ENCODE data around the gene RARB. TPM values are rescaled to one million over a fixed set of nuclear protein-coding genes. Genes with fewer than 3 reads are reported as not detected.

Gene RARB
- total and polyA plus RNA-seq, 3 donors from 2014 or later: 0.63 to 1.5 (median 0.99) TPM

- intact Hi-C loops (cut with DNase I; ENCODE audit: low total_unique reads): no loop called here
- WGBS, 2 donors: 74 to 79% methylated on average over 17 of the region's 17 CpGs
- Histone ChIP-seq H3K9me3 (no peaks in the 10 kb centered on the region), H3K27ac (no peak overlapping the region), H3K4me3 (peak overlapping the region in 1 of 2 donors; percentile 18), H3K27me3 (no peaks in the 10 kb centered on the region), H3K4me1 (no peaks in the 10 kb centered on the region), H3K36me3 (ENCODE audit: low read depth, missing control alignments) (no peaks in the 10 kb centered on the region)
- TF ChIP-seq POLR2A (IDR thresholded peaks at IDR 0.05): no peak
- TF ChIP-seq, protein P1, sequence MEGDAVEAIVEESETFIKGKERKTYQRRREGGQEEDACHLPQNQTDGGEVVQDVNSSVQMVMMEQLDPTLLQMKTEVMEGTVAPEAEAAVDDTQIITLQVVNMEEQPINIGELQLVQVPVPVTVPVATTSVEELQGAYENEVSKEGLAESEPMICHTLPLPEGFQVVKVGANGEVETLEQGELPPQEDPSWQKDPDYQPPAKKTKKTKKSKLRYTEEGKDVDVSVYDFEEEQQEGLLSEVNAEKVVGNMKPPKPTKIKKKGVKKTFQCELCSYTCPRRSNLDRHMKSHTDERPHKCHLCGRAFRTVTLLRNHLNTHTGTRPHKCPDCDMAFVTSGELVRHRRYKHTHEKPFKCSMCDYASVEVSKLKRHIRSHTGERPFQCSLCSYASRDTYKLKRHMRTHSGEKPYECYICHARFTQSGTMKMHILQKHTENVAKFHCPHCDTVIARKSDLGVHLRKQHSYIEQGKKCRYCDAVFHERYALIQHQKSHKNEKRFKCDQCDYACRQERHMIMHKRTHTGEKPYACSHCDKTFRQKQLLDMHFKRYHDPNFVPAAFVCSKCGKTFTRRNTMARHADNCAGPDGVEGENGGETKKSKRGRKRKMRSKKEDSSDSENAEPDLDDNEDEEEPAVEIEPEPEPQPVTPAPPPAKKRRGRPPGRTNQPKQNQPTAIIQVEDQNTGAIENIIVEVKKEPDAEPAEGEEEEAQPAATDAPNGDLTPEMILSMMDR (IDR thresholded peaks at IDR 0.05): peak in 2 of 3 experiments; percentile 36 to 65
- peak; percentile 48 for DNase-seq
Observed at GRCh38 chr3:25441234-25441856, 13.3 kb downstream of the RARB start.

DNA sequence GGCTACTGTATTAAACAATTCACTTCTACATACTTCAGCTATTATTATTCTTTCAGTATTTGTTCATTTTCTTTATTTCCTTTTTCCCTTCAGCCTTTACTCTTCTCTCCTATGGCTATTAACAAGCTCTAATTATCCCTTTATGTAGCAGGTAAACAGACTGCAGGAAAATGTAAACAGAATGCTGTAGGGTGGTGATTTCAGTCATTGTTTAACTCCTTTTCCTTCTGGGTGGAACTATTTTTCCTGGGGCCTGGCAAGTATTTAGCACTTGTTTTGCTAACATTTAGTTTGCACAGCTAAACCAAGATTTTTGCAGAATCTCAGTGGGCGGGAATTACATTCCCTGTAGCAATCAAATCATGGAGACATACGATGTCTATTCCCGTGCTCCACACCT, 14.4 kb downstream of the RARB start:
- H3K36me3 ChIP-seq (ENCODE audit: low read depth, missing control alignments): no peaks in the 10 kb centered on the region
- TF ChIP-seq, protein P1 (IDR thresholded peaks at IDR 0.05): no peak
- TF ChIP-seq POLR2A (IDR thresholded peaks at IDR 0.05): no peak
- H3K9me3 ChIP-seq: no peaks in the 10 kb centered on the region
- no peaks in the 10 kb centered on the region for H3K27me3 ChIP-seq
- H3K4me1 ChIP-seq: no peaks in the 10 kb centered on the region
- intact Hi-C loops (cut with DNase I; ENCODE audit: low total_unique reads): no loop called here
- H3K27ac ChIP-seq: no peak overlapping the region
- H3K4me3 ChIP-seq: no peak overlapping the region
- 78 to 79% methylated on average over 3 of the region's 3 CpGs for WGBS, 2 donors
- no peak for DNase-seq

DNA sequence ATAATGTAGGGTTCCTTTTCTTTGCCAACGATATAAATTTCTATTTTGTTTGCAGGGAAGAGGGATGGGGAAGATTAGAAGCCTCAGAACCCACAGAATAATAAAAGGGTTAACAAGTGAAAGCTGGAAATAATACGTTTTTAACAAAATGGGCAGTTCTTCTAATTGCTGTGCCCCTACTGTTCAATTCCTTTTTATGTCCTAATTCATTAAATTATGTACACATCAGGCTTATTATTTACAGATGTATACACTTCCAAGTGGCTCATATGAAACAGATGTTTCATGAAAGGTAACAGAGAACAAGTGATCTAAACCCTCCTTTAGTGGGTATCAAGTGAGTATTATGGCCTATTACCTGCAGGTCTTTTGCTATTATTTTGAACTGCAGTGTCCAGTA, 16.2 kb downstream of the RARB start:
- Histone ChIP-seq H3K9me3 (no peaks in the 10 kb centered on the region), H3K36me3 (ENCODE audit: low read depth, missing control alignments) (no peaks in the 10 kb centered on the region), H3K27ac (no peak overlapping the region), H3K27me3 (no peaks in the 10 kb centered on the region), H3K4me1 (no peaks in the 10 kb centered on the region), H3K4me3 (no peak overlapping the region)
- intact Hi-C loops (cut with DNase I; ENCODE audit: low total_unique reads): no loop called here
- DNase-seq: no peak
- TF ChIP-seq, protein P1 (IDR thresholded peaks at IDR 0.05): no peak
- WGBS, 2 donors: 64 to 66% methylated on average over 2 of the region's 2 CpGs

DNA sequence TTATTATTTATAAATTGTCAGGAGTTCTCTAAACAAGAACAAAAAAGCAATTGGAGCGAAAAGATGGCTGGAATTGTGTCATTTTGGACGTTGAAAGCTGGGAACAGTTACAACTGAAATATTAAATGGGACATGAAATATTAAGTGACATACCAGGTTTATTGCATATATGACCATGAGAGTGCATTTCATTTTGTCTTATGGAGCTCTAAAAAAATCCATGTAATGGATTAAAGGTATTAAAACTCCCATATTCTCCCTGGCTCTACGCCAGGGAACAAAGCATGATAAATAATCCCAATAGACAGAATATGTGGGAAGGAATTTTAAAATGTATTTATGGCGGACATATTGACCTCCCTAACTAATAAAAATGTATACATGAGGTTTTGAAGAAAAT, 17.7 kb downstream of the RARB start:
- DNase-seq: no peak
- no peaks in the 10 kb centered on the region for H3K36me3 ChIP-seq (ENCODE audit: low read depth, missing control alignments)
- no peaks in the 10 kb centered on the region for H3K9me3 ChIP-seq
- no peak overlapping the region for H3K27ac ChIP-seq
- 71 to 78% methylated on average over 4 of the region's 4 CpGs for WGBS, 2 donors
- H3K4me1 ChIP-seq: no peaks in the 10 kb centered on the region
- TF ChIP-seq, protein P1 (IDR thresholded peaks at IDR 0.05): no peak
- TF ChIP-seq POLR2A (IDR thresholded peaks at IDR 0.05): no peak
- intact Hi-C loops (cut with DNase I; ENCODE audit: low total_unique reads): no loop called here
- H3K4me3 ChIP-seq: no peak overlapping the region
- H3K27me3 ChIP-seq: no peaks in the 10 kb centered on the region

DNA sequence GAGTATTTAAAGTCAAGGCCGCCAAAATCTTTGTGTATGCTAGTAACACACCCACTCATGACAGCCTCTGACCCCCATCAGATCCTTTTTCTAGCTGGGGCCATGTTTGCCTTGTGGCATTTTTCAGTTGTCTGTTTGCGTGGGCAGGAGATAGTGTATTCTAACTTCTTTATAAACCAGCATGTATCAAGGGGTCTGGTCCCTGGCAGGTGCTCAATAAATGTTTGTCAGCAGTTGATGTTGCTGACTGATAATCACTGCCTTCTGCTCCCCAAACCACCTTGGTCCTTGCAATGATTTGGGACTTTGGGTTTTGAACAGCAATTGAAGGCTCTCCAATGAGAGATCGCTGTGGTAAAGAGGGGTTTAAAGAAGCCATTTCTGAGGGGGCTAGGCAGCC, 19.2 kb downstream of the RARB start:
- H3K9me3 ChIP-seq: no peaks in the 10 kb centered on the region
- DNase-seq: no peak
- H3K4me1 ChIP-seq: no peaks in the 10 kb centered on the region
- TF ChIP-seq, protein P1 (IDR thresholded peaks at IDR 0.05): no peak
- no peak for TF ChIP-seq POLR2A (IDR thresholded peaks at IDR 0.05)
- H3K27me3 ChIP-seq: no peaks in the 10 kb centered on the region
- no peaks in the 10 kb centered on the region for H3K36me3 ChIP-seq (ENCODE audit: low read depth, missing control alignments)
- intact Hi-C loops (cut with DNase I; ENCODE audit: low total_unique reads): no loop called here
- no peak overlapping the region for H3K4me3 ChIP-seq
- H3K27ac ChIP-seq: no peak overlapping the region
- 83 to 96% methylated on average over 3 of the region's 3 CpGs for WGBS, 2 donors
